NCI-H2196 (cell line): ENCODE data around the gene YIPF3.
"Not testable (repeated sequence)": the region's sequence is repeated elsewhere in the genome, so short reads cannot be mapped to it uniquely, and the experiment has no call there.

ENCODE experiments used
- DNase-seq: peaks from one replicate; lab custom pipeline; 2025; ENCODE audit not compliant: unreplicated experiment; lab: John Stamatoyannopoulos, UW

YIPF3 gene

DNA sequence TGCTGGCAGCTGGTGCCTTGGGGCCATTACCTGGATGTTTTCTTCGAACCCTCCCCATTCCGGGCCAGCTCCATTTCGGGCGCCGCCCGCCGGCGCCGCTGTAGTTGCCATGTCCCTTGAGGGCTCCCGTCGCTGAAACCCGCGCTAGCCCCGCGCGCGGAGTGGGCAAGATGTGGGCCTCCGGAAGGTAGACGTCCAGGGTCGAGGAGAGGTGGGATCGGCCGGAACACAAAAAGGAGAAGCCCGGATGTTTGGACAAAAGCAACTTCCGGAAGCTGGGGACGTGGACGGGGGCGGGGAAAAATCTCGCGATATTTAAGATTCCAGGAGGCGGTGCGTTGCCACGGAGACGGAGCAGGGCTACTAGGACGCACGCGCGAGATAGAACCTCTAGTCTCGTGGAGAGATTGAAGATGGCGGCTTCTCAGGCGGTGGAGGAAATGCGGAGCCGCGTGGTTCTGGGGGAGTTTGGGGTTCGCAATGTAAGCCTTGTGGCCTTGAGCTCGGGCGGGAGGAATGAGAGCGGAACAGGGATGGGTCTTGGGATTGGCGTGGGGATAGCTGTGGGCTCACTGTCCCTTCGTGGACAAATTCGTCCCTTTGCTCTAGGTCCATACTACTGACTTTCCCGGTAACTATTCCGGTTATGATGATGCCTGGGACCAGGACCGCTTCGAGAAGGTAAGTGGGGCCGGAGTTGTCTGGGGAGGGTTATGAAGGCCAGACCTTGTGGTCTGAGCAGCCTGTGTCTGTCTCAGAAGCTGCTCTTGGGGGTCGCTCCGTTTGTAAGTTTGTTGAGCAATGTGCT lies at the start of gene YIPF3, which contains the start of gene POLR1C:
TSS of gene YIPF3 (minus strand) at position 230 of the 808 bp plus-strand sequence. CDS start at position 111, 119 bp downstream.
TSS of gene POLR1C (plus strand) at position 393 of the 808 bp plus-strand sequence. CDS start at position 414, 21 bp downstream.
- DNase-seq: peak; percentile 99

DNA sequence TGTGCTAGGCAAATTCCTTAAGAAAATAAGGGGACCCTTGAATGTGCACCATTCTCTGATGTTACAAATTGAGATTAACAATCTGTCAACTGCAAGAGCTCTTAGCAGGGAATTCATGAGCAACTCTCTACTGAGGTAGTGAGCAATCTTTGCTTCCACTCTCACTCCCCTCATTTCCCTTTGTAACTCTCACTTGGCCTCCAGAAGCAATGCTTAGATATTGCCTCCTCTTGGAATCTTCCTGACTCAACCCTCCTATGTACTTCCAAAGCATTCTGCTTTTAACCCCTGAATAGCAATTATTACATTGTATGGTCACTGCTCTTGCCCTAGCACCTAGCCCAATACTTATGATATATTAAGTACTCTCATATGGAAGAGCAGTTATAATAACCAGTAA lies 42.6 kb upstream of the YIPF3 start:
- no peak for DNase-seq

- DNase-seq: not testable (repeated sequence)
These were observed 40.9 kb upstream of the YIPF3 start for GRCh38 chr6:43557620-43558019.

DNA sequence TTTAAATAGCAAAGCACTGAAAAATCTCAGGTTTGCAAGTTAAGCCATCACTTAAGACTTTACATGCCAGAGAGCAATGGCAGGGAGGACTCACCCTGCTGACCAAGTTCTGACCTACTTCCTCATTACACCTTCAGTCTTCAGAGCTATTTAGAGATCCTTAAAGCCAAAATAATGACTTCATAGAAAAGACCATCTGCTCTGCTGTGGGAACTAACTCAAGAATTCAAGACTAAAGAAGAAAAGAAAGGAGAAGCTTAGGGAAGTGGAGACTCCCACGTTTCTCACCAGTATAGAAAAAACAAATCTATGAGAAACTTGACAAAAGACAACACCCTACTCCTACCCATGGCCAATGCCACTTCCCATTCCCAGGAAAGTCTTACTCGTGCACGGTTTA lies 30.5 kb upstream of the YIPF3 start:
- DNase-seq: no peak

DNA sequence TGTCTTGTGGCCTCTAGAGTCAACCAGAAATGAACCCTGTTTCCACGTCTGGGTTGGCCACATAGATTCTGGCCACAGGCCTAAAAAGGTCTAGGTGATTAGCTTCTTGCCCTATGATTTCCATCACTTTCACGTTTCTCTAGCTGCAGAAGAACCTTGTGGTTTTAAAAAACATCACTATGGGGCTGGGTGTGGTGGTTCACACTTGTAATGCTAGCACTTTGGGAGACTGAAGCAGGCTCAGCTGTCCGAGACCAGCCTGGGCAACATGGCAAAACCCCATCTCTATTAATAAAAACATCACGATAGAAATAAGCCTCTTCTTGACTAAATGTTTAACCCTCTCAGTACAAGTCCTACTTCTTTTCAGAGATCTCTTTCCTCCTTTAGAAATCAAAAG lies 27.7 kb upstream of the YIPF3 start:
- no peak for DNase-seq

- DNase-seq: no peak
These were observed 25.2 kb upstream of the YIPF3 start for GRCh38 chr6:43541774-43542471.

- no peak for DNase-seq
These were observed 23.8 kb upstream of the YIPF3 start for GRCh38 chr6:43540507-43540906.

DNA sequence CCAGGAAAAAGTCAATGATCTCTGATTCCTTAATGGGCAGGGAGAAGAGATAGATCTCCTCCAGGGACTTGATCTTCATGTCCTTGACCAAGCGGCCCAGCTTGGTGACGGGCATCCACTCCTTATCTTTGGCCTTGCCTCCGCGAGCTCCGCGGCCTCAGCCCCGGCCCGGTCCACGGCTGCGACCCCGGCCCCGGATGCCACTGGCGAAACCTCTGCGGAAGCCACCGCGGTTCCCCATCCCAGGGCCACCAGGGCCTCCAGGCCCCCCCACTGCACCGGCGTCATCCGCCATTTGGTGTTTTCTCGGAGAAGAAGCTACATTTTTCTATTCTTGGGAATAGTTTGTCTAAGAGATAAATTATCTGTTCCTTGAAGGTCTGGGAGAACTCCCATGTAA lies 22.7 kb upstream of the YIPF3 start:
- DNase-seq: not testable (repeated sequence)

GRCh38 chr6:43538986-43539385 lies 22.3 kb upstream of the YIPF3 start:
- DNase-seq: not testable (repeated sequence)

DNA sequence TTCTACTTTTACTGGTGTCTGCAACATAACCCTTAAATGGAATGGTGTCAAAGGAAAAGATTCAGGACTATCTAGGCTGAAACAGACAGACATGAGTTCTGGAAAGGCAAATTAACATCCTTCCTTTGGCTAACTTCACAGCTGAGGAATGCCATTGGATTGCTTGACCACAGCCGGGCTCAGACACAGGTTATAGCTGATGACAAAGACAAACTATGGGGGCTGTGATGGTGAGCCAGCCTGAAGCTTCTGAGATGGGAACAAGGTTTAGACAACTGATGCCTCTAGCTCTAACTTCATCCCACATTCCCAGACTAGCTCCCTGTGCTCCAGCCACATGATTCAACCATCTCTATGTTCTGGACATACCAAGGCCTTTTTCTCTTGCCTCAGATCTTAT lies 15.5 kb upstream of the YIPF3 start:
- DNase-seq: no peak

DNA sequence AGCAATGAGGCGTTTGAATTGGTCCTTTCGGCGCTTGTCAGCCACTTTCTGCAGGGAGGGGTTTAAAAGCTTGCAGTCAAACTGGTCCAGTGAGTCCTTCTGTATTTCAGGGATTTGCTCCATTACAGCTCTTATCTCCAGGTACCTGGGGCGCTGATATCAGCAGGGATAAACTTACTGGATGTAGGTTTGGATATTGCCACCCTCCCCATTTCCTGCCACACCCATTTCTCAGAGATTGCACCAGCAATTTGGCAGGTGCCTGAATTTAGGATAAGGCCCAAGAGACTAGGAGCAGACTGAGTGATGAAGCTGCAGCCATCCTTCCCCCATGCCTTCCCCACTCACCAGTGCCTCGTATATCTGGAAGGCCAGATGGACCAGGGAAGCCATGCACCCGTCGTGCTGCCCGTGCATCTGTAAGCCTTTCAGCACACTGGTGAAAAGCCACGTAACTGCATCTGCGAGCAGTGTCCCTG lies 7.8 kb upstream of the YIPF3 start:
- DNase-seq: no peak

GRCh38 chr6:43523284-43523683 lies 6.6 kb upstream of the YIPF3 start:
- DNase-seq: no peak

DNA sequence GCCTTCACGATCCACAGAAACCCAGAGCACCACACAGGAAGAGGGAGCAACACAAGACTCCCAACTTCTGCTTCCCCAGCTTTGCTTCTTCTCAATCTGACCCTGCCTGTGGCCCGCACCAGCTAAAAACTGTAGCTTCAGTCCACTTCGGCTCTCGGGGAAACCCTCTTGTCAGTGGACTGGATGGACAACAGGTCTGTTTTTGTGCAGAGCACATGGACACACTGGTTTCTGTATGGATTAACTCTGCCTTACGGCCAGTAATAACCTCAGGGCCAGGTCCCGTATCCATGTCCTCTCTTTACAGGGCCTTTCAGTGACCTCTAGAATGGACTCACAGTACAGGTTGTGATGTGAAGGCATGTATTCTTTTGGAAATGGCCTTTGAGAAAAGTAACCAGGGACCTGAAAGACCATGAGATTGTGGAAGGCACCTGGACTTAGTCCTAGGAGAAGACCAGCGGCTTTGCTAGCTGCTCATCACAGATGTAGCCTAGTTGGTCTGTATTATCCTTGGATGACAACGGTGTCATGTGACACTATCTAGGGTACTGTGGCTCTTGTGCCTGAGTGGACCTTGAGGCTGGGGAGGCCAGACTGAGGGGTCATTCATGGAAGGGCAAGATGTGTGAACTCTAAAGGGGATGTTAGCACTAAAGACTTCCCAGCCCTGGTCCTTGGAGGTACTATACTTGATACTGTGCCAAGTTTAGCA lies 6.0 kb upstream of the YIPF3 start:
- DNase-seq: no peak

GRCh38 chr6:43521836-43522235 lies 5.1 kb upstream of the YIPF3 start:
- DNase-seq: peak; percentile 41

DNA sequence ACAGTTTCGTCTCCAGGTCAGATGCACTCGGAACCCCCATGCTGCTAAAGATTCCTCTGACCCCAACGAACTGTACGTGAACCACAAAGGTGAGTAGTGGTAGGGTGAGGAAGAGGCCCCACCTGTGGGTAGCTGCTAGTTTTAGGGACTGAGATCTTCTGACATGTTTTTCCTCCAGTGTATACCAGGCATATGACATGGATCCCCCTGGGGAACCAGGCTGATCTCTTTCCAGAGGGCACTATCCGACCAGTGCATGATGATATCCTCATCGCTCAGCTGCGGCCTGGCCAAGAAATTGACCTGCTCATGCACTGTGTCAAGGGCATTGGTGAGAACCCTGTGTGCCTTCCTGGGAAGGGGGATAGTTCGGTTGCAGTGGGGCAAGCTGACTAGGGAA lies 3.4 kb upstream of the YIPF3 start:
- DNase-seq: no peak

- no peak for DNase-seq
These were observed 1.0 kb upstream of the YIPF3 start for GRCh38 chr6:43517505-43518357.

DNA sequence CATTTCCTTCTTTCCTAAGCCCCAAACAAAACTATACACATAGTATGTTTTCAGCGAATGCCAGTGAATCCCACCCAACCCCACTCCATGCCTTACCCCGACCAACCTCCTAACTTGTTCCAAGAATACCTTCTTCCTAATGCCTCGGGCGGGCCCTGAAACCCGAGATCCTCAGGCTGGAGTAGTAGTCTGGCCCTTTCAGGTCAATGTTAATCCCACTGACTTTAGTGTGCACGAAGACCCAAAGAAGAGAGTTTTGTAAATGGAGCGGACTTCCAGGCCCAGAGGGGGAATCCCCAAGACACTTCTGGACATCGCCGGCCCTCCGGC lies 394 bp downstream of the YIPF3 start:
- DNase-seq: no peak

- DNase-seq: no peak
These were observed 918 bp downstream of the YIPF3 start for GRCh38 chr6:43515808-43516207.

- no peak for DNase-seq
These were observed 4.8 kb downstream of the YIPF3 start for GRCh38 chr6:43511824-43512415.

GRCh38 chr6:43510827-43511163 lies 5.9 kb downstream of the YIPF3 start:
- no peak for DNase-seq
